LNCAP (cell line): ENCODE results near the gene WSB2.

Experiments
- TF ChIP-seq, protein P1 (sequence below): fragments of 450-650 bp; IDR thresholded peaks from 2 replicates; pipeline ENCODE4 v1.5.1; 2017; ENCODE audit warnings: mild to moderate bottlenecking

The WSB2 gene

DNA sequence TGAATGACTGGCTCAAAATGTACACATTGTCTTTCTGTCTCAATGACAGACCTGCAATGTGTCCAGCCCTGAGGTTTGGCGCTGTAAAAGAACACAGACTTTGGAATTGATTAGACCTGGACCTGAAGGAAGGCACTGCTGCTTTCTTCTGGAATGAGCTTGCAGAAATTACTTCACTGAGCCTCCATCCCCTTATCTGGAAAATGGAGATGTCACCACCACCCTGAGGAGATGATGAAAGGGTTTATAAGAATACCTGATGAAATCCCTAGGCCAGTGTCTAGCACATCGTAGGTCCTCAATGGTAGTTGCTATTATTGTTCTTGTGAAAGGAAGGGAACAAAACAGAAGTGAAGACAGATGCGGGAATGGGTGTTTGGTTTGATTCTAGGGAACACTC lies 9.7 kb upstream of the WSB2 start:
- TF ChIP-seq, protein P1, sequence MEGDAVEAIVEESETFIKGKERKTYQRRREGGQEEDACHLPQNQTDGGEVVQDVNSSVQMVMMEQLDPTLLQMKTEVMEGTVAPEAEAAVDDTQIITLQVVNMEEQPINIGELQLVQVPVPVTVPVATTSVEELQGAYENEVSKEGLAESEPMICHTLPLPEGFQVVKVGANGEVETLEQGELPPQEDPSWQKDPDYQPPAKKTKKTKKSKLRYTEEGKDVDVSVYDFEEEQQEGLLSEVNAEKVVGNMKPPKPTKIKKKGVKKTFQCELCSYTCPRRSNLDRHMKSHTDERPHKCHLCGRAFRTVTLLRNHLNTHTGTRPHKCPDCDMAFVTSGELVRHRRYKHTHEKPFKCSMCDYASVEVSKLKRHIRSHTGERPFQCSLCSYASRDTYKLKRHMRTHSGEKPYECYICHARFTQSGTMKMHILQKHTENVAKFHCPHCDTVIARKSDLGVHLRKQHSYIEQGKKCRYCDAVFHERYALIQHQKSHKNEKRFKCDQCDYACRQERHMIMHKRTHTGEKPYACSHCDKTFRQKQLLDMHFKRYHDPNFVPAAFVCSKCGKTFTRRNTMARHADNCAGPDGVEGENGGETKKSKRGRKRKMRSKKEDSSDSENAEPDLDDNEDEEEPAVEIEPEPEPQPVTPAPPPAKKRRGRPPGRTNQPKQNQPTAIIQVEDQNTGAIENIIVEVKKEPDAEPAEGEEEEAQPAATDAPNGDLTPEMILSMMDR, result no peak

DNA sequence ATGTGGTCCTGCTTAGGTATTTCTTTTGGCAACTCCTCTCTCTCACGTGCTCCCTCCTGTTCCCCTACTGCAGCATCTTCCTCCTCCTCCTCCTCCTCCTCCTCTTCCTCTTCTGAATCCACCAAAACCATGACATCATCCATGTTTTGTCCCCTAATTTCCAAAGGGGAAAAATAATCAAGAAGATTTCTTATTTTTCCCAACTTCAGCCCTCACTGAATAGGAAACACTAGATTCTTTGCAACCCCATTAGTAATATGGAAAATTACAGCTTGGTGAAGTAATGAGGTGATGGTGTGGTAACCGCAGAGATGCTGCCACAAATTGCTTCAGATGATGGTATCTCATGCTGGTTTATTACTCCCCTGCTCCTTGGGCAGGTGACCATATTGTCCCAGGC lies 7.5 kb upstream of the WSB2 start:
- TF ChIP-seq, protein P1, result no peak

DNA sequence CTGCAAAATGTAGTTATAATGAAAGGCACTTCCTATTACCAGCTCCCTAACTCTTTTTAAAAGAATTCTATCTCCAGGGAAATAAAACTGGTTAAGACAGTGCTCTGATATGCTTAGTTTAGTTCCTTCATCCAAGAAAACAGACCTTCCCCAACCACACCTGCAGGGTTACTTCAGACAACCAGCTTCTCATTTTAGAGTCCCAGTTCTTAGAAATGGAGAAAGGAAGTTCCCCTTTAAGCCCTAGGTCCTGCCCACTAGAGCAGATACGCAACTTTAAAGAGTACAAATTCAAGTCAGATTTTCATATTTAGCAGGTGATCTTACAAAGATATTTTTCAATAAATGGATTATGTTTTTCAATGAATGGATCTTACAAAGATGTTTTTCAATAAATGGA lies 4.4 kb upstream of the WSB2 start:
- TF ChIP-seq, protein P1, result no peak

DNA sequence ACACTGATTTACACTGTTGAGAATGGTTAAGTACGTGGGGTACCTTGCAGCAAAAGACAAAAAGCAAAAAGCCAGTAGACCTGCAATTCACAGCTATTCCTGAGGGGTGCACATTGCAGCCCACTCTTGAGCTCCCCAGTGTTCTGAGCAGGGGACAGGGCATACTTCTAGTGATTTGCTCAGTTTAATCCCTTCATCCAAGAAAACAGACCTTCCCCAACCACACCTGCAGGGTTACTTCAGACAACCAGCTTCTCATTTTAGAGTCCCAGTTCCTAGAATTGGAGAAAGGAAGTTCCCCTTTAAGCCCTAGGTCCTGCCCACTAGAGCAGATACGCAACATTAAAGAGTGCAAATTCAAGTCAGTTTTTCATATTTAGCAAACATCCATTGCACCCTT lies 3.6 kb upstream of the WSB2 start:
- TF ChIP-seq, protein P1, result no peak

DNA sequence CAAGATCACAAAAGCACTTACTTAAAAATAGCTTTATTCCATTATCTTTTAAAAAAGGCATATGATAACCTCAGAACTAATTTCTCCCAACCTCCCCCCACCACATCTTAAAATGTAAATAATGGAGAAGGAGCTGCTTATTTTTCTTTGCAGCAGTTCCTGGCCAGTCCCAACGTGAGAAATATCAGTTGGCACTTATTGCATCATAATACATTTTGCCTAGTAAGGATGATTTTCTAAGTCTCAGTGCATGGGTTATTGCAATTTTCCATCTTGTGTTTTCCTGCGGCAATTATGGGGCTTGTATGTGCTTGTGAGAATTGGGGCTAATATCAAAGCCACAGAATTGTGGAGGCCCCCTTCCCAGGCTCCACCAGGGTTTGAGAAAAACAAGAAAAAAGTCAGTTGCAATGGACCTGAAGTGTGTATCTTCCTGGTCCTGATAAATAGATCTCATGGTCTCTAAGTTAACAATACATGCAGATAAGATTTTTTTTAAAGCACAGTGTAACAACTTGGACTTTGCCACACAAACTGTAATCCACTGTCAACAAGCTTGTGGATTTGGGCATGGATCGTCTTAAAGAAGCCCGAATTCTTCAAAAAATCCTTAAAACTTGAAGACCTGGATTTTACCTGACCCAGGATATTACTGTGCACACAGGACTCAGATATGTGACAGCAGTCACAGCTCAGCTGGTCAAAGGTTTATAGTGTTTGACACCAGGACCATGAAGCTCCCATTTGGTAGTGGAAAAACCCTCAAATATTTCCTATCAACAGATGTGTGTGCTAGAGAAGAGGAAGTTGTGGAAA lies 2.8 kb upstream of the WSB2 start:
- TF ChIP-seq, protein P1, result no peak

DNA sequence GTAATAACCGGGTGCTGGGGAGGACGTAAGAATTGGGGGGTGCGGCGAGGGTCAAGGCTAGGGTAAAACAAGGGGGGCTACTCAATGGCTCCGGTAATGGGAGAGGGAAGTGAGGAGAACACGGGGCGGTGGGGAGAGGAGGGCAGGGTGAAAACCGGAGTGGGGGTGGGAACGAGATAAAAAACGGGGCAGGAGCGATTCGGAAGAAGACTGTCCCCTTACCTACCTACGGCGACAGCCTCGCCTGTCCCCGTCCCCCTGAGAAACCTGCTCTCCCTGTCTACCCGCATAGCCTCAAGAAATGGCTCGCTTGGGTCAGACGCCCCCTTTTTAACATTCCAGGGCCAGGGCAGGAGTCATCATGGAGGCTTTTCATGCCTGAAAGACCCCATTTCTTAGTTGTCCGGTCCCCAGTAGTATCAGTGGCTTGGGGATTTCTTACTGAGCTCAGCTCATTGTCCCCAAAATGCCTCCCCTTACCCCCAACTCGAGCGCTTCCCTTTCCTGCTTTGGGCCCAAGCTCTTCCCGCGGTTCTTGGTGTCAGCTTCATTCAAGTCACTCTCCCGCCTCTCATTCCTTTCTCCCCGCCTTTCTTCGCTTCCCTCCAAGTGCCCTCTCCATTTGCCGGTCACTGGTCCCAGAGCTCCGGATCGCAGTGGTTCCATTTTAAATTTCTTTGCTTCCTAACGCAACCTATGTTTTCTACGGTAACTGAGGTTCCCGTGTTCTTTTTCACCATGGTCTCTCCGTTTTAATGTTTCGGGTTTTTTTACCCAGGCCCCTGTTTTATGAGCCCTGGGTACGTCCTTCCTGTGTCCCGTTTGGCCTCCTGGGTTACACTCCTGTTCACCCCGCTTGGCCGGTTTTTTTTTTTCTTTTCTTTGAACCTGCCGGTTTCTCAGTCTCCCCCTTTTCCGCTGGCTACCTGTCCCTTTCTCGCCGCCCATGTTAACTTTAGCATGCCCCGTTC lies 1.2 kb upstream of the WSB2 start:
- TF ChIP-seq, protein P1, result no peak

DNA sequence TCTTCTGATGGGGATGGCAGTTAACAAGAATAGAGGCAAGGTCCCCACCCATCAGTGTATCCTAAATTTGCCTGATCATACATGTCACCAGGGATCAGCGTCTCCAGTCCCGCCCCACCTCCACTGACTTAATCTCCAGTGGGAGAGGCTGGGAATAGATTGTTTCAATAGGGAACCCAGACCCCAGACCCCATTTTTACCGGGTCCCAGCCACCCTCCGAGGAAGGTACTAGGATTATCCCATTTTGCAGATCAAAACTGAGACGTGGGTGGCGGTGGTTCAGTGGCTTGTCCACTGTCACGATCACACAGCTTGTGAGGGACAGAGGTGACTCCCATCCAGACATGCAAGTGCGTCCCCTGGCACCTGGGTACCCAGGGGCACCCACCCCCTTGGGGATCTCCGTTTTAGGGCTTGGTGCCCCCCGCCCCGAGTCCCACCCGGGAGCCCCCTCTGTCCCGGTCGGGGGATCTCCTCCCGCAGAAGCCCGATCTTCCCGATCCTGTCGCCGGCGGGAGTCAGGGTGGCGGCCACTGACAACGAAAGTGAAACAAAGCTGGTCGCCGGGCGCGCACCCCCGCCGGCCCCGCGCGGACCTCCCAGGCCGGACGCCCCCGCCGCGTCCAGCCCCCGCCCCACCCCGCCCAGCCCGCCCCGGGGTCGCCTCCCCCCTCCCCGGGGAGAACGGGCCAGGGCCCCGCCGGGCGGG lies 523 bp downstream of the WSB2 start:
- TF ChIP-seq, protein P1, result no peak
